OCI-M2 (cell line): ENCODE results near the gene OR2D3.
"Not testable (repeated sequence)": the region's sequence is repeated elsewhere in the genome, so short reads cannot be mapped to it uniquely, and the experiment has no call there.

Experiments
- DNase-seq: peaks from one replicate; lab custom pipeline; 2025; ENCODE audit not compliant: unreplicated experiment; lab: John Stamatoyannopoulos, UW

OR2D3 gene, protein sequence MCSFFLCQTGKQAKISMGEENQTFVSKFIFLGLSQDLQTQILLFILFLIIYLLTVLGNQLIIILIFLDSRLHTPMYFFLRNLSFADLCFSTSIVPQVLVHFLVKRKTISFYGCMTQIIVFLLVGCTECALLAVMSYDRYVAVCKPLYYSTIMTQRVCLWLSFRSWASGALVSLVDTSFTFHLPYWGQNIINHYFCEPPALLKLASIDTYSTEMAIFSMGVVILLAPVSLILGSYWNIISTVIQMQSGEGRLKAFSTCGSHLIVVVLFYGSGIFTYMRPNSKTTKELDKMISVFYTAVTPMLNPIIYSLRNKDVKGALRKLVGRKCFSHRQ

DNA sequence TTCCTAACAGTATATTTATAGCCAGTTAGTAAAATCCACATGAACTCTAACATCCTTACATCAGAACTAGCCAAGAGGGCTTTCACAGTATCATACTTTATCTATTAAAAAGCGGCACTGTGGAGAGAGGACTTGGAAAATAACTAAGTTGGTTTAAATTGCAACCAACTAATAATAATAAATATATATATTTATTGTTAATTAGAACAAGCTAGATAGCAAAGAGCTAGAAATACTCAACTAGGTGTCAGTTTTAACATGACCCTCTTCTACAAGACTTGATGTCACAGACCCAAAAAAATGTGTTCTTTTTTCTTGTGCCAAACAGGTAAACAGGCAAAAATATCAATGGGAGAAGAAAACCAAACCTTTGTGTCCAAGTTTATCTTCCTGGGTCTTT is at the start of gene OR2D3:
Gene OR2D3 (plus strand): TSS at position 301 of the 400 bp plus-strand sequence. CDS start 0 bp downstream, at position 301.
- DNase-seq, result no peak

DNA sequence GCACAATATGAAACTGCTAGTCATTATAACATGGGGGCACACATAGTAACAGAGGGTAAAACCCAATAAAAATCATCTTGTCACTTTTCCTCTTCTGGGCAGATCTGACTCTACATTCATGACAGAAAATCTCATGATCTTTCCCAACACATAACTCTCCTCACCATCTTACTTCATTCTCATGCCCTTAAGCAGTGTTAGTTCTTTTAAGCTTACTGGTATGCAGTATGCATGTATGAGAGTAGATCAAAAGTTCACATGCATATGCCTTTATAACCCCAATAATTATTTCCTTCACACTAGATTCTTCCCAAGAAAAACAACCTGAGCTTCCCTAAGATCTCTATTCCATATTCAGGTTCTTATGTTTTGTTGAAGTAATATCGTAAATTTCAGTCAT is 49.5 kb upstream of the OR2D3 start:
- DNase-seq, result no peak

DNA sequence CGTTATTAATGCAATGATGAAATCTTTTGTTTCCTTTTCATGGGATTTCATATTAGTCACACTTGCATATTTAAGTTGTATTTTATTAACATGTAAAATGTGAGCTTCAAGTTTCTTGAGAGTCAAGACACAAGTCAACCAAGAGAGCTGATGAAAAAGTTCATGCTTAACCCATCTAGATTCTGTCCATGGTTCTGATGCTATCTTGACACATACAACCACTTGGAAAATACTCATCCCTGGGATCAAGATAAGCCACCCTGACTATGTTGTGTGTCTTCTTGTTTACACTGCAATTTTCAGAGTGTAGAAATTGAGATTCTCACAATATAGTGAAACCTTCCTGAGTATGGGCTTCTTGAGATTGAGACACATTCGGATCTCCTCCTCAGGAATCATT is 45.0 kb upstream of the OR2D3 start:
- no peak for DNase-seq

DNA sequence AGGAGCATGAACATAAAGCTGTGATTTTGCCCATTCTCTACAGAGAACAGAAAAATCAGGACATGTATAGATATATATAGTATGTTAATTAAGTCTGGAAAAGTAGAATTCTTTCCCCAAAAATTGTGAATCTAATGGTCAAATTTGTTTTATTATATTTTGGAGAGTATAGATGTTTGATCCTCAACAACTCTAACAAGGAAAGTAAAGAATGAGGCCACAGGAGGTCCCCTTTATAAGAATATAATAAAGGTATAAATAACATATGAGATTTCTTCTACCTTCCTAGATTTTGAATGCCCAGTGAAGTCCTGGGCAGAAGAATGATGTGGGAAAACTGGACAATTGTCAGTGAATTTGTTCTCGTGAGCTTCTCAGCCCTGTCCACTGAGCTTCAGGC is 44.5 kb upstream of the OR2D3 start, which contains the start of gene OR10A4:
Gene OR10A4 (plus strand): TSS at position 301 of the 400 bp plus-strand sequence. CDS start 23 bp downstream, at position 324.
- DNase-seq, result no peak

DNA sequence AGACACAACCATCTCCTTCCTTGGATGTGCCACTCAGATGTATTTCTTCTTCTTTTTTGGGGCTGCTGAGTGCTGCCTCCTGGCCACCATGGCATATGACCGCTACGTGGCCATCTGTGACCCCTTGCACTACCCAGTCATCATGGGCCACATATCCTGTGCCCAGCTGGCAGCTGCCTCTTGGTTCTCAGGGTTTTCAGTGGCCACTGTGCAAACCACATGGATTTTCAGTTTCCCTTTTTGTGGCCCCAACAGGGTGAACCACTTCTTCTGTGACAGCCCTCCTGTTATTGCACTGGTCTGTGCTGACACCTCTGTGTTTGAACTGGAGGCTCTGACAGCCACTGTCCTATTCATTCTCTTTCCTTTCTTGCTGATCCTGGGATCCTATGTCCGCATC is 43.9 kb upstream of the OR2D3 start:
- no peak for DNase-seq

DNA sequence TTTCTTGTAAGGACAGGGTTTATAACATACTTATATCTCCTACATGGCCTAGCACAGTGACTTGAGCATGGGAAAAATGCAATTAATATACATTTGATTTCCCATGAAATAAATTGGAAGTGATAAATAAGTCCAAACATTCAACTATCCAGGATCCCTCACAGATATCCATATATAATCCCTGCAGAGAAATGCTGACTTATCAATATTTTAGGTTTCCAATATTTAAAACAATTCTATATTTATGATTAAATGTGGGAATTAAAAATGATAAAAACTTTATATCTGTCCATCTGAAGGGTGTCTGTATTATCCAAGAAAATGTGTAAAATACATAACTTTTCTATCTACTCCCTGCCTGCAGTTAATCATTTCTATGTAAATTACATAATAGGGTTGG is 38.1 kb upstream of the OR2D3 start:
- DNase-seq, result no peak

DNA sequence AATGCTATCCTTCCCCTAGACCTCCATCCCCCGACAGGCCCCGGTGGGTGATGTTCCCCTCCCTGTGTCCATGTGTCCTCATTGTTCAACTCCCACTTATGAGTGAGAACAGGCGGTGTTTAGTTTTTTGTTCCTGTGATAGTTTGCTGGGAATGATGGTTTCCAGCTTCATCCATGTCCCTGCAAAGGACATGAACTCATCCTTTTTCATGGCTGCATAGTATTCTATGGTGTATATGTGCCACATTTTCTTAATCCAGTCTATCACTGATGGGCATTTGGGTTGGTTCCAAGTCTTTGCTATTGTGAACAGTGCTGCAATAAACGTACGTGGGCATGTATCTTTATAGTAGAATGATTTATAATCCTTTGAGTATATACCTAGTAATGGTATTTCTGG is 33.1 kb upstream of the OR2D3 start:
- not testable (repeated sequence) for DNase-seq

DNA sequence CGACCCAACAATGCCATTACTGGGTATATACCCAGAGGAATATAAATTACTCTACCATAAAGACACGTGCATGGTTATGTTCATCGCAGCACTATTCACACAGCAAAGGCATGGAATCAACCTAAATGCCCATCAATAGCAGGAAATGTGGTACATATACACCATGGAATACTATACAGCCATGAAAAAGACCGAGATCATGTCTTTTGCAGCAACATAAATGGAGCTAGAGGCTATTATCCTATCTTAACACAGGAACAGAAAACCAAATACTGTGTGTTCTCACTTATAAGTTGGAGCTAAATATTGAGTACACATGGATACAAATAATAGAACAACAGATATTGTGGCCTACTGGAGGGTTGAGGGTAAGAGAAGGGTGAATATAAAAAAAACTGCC is 32.0 kb upstream of the OR2D3 start:
- DNase-seq, result no peak

DNA sequence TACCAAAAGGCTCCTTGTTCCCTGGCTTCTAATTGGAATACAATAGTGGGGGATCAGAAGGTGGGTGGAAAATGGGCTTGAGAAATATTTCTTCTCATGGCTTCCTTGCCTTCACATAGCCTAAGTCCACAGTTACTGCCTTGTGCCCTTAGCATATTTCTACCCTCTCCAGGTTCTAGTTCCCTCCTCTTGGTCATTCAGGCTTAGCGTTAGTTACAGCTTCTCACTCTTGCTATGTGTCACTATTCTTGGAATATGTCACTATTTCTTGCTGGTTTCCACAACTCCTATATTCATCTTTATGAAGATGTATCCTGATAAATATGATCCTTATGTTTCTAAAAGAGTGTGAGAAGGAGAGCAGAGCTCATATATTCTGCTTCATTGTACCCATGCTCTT is 31.0 kb upstream of the OR2D3 start:
- no peak for DNase-seq

DNA sequence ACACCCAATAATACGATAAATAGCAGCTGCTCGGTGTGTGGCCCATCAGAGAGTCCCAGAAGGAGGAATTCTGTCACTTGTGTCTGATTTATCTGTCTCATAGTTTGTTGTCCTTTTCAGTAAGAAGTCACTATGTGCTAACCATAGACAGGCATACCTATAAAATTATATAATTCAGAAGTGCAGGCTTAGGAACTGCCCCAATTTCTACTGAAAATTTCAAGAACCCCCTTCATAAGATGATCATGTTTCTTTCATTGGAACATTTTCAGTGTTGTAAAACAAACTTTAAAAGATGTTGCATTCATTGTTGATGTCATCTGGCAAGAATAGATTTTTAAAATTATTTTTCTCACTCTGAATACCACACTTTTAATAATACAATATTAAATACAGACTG is 28.4 kb upstream of the OR2D3 start, which contains the start of gene OR2D2:
Gene OR2D2 (minus strand): TSS at position 101 of the 400 bp plus-strand sequence. CDS start 0 bp downstream, at position 101.
- DNase-seq, result no peak

DNA sequence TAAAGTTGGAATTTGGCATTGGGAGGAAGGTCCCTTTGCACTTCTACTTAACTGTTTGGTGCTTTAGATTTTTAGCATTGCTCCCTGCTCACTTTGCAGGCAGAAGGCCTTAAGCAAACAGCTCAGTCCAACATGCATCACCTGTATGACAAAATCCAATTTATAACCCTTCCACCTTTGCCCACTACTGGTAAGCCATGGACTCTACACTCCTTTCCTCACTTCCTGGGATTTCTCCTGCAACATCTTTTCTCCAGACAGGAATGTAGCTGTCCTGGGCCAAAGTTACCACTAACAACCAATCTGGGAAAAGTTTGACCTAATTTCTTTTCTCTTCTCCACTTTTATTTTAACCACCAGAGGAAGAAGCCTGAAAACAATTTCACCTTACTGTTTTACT is 26.7 kb upstream of the OR2D3 start:
- DNase-seq, result no peak

DNA sequence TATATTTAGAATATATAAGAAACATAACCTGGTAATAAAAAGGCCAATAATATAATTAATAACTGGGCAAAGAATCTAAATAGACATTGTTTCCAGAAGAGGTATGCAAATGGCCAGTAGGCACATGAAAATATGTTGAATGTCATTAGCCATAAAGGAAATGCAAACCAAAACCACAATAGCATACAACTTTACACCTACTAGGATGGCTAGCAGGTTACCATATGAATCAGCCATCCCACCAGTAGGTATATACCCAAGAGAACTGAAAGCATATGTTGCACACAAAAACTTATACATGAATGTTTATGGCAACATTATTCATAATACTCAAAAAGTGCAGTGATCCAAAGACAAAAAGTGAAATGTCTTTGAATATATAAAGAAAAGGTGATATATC is 25.8 kb upstream of the OR2D3 start:
- DNase-seq, result no peak

DNA sequence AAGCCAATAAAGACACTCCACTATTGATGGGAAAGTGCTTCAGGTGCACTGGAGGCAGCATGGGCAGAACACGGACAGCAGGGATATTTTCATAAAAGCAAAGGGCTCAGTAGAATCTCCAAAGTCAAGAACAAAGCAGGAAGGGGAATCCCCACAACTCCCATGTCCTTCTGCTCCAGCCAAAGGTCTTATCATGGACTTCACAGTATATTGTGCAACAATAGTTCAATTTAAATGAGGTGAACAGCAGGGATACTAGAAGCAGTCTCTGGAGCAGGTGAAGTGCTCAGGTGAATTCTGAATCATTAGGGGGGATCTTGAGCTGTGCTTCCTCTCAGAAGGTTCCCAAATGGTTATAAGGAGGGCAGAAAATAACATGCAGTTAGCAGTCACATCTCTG is 21.9 kb upstream of the OR2D3 start:
- no peak for DNase-seq

DNA sequence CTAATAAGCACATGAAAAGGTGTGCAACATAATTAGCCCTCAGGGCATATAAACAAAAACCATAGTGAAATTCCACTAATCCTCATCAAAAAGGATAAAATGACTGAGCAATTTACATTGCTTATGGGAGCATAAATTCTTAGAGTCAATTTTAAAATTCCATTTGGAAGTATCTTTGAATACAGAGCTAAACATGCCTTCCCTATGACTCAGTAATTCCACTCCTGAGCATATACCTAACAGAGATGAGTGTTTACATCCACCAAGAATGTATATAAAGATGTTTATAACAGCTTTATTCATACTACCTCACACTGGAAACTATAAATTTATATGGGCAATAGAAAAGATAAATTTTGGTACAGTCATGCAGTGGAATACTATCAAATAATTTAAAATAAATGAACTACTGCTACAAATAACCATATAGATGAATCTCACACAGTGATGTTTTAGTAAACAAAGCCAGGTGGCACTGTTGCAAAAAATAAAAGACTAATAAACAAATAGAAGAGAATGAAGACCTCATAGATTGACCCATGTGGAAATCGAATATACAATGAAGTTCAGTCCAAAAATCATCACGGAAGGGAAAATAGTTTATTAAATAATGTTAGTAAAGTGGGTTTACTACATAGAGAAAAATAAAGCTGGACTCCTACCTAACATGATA is 20.3 kb upstream of the OR2D3 start:
- no peak for DNase-seq

DNA sequence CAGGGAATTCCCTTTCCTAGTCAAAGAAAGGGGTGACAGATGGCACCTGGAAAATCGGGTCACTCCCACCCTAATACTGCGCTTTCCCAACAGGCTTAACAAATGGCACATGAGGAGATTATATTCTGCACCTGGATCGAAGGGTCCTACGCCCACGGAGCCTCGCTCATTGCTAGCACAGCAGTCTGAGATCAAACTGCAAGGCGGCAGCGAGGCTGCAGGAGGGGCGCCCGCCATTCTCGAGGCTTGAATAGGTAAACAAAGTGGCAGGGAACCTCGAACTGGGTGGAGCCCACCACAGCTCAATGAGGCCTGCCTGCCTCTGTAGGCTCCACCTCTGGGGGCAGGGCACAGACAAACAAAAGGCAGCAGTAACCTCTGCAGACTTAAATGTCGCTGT is 16.0 kb upstream of the OR2D3 start:
- not testable (repeated sequence) for DNase-seq

DNA sequence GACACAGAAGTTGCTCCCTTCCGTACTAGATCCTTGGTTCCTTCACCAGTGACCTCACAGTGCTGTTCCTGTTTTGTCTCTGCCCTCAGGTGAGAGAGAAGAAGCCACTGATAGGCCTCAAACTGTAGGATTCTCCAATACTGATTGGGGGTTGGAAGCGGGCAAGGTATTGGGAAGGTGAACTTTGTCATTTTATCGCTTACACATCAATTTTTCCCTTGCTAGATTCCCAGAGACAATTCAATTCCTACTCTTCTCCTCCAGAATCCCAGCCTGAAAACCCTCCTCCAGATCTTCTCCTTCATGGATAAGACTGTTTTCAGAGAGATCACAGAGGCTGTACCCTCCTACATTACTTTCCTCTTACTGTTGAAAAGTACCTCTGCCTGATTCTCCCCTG is 9.4 kb upstream of the OR2D3 start:
- no peak for DNase-seq

DNA sequence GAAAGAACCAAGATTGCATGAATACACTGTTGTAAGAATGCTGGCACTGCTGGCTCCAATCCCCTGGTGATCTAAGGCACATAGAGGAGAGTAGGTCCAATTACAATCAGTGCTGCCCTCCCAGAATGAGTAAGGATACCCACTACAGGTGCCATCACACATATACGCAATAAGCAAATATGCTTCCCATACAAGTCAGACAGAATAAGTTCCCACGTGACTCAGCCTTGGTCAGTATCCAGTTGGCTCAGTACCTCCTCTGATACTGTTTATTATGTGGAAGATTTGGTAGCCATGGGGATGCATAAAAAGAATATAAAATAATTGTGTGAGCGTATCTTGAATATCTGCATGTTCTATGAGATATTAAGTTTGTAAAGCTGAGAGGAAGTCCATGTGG is 8.9 kb upstream of the OR2D3 start:
- DNase-seq, result no peak

DNA sequence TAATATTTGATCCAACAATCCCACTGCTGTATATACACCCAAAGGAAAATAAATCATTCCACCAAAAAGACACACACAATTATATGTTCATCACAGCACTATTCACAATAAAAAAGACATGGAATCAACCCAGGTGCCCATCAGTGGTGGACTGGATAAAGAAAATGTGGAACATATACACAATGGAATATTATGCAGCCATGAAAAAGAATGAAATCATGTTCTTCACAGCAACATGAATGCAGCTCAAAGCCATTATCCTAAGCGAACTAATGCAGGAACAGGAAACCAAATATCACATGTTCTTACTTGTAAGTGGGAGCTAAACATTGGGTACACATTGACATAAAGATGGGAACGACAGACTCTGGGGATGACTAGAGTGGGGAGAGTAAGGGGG is 1.1 kb upstream of the OR2D3 start:
- DNase-seq, result no peak

DNA sequence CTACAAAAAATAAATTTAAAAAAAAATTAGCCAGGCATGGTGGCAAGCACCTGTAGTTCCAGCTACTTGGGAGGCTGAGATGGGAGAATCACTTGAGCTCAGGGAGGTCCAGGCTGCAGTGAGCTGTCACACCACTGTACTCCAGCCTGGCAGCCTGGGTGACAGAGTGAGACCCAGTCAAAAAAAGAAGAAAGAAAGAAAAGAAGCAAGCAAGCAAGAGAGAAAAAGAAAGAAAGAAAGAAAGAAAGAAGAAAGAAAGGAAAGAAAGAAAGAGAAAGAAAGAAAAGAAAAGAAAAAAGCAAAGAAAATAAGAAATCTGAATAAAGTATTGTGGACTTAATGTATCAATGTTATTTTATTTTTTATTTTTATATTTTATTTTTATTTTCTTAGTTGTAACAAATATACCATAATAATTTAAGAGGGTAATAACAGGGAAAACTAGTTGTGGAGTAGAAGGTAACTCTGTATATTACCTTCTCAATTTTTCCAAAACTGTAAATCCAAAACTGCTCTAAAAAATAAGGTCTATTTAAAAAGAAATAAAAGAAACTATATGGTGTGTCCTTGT is 4.3 kb downstream of the OR2D3 start:
- DNase-seq, result no peak

DNA sequence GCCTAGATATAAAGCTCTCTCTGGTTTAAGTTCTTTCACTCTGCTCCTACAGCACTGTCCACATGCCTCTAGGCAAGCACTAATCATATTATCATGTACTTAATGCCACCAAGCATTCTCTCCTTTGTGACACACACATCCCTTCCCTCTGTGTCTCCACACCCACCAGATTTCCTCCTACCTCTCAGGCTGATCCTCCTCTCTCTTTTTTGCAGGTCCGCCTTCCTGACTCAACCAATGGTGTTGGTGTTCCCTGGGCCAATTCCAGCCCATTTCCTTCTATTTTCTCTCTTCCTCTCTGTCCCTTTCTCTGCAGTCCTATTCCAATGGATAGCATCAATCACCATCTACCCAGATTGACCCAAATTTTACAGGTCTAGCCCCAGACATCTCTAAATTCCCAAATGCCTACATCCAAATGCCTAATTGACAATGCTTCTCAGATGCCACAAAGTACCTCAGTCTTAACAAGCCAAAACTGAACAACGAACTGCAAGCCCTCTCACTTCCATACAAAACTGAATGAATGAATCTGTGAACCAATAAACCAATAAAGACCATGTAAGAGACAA is 4.9 kb downstream of the OR2D3 start:
- DNase-seq, result no peak

DNA sequence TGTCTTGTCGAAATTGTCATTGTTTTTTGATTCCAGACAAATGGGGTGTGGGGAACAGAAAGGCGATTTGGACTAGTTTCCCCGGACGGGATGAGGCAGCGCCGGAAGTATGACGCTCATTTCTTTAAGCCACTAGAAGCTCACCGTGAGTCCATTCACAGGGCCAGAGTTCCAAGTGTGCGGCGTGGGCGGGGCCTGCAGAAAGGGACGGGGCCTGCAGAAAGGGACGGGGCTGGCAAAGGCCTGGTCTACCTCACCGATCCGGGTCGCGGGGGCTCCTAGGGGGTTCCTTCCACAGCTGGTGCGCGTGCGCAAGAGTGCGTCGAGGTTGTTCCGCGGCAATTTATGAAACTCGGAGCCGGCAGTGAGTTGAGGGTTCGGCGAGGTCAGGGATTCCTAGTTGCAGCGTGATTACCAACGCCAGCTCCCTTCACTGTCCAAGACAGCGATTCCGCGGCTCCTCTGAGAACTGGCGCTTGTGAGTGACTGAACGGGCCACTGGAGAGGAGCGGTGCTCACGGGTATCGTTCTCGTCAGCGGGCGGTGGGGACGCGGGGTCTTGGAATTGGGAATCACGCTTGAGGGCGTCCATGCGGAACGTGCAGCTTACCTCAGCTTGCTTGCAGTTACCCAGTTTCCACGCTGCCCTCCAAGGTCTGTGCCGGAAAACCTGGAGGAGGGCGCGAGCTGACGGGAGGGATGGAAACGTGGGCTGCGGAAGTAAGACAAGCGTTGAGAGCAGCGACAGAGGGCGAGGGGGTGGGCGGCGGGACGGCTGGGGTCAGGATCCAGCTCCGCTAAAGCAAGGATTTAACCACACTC is 5.6 kb downstream of the OR2D3 start, which contains the start of gene ZNF215:
Gene ZNF215 (plus strand): TSS at position 219 of the 822 bp plus-strand sequence. CDS start 5,847 bp downstream, outside the sequence.
- no peak for DNase-seq
